A549 (cell line): ENCODE measurements around the gene RHNO1. TPM values are rescaled to one million over a fixed set of nuclear protein-coding genes. Genes with fewer than 3 reads are reported as not detected.

Experiments
- ATAC-seq, 2 experiments: fragments of 200-7000 bp in 1 of 2; fragments of >200 bp in 1 of 2; cut with Nextera tagmentation in 1 of 2; cut with Tn5 transposase in 1 of 2; 3 replicates each; pipeline versions ENCODE4 v1.8.0 to v1.9.1; 2018 to 2020; ENCODE audit warnings: mild to moderate bottlenecking in 1 of 2, moderate library complexity in 1 of 2
- CTCF ChIA-PET: fragments of 300-600 bp; sonication (Branson Sonifier 250); formaldehyde crosslinking; extraction: SDS; loops from one replicate; lab custom pipeline; 2021; ENCODE audit warnings: antibody characterized with exemption, inconsistent platforms; lab: Yijun Ruan, JAX
- POLR2A ChIA-PET: fragments of 350-600 bp; formaldehyde crosslinking; extraction: SDS; loops from one replicate; lab custom pipeline; 2021; ENCODE audit warnings: antibody characterized with exemption, inconsistent platforms; lab: Yijun Ruan, JAX
- DNase-seq, 2 experiments: peaks; one replicate each; pipeline versions ENCODE4 v3.0.0 to v3.0.0-alpha.2; 2011 to 2016; ENCODE audit warnings: low read depth in 1 of 2, low spot score in 1 of 2
- FAIRE-seq: peaks from 2 replicates; lab custom pipeline; 2011; peaks lifted over from hg19 to GRCh38; lab: Jason Lieb, UNC
- H3K27ac ChIP-seq, 2 experiments: fragments of >200 bp; sonication (Bioruptor Twin); formaldehyde crosslinking; 3 replicates each; pipeline ENCODE4 v1.5.1; 2016 to 2017
- H3K4me1 ChIP-seq: fragments of >200 bp; sonication (Bioruptor Twin); formaldehyde crosslinking; 3 replicates; pipeline ENCODE4 v1.6.1; 2016
- H3K4me2 ChIP-seq: fragments of >200 bp; sonication (Bioruptor Twin); formaldehyde crosslinking; 3 replicates; pipeline ENCODE4 v1.6.1; 2016
- H3K4me3 ChIP-seq: fragments of >200 bp; sonication (Bioruptor Twin); formaldehyde crosslinking; 3 replicates; pipeline ENCODE4 v1.5.1; 2016
- H3K9me3 ChIP-seq: fragments of >200 bp; sonication (Bioruptor Twin); formaldehyde crosslinking; 3 replicates; pipeline ENCODE4 v1.6.1; 2016
- EP300 ChIP-seq, 2 experiments: fragments of >200 bp; sonication (Bioruptor Twin); formaldehyde crosslinking; IDR thresholded peaks; 2 replicates in 1 of 2; 3 replicates in 1 of 2; pipeline ENCODE4 v1.6.1; 2016 to 2017
- FOSB ChIP-seq: fragments of 250-450 bp; sonication (Bioruptor Pico); IDR thresholded peaks from 2 replicates; pipeline ENCODE4 v1.5.0; 2020; ENCODE audit warnings: mild to moderate bottlenecking, moderate library complexity
- FOXS1 ChIP-seq: fragments of 250-450 bp; sonication (Bioruptor Pico); IDR thresholded peaks from 2 replicates; pipeline ENCODE4 v1.5.0; 2020; ENCODE audit warnings: mild to moderate bottlenecking, moderate library complexity
- GATA3 ChIP-seq: IDR thresholded peaks from 2 replicates; pipeline ENCODE4 v1.6.1; 2012; ENCODE audit warnings: borderline replicate concordance
- HDAC2 ChIP-seq: fragments of 200-600 bp; sonication (generic); IDR thresholded peaks from 2 replicates; pipeline ENCODE4 v1.6.1; 2016
- HEYL ChIP-seq: fragments of 250-450 bp; sonication (Bioruptor Pico); IDR thresholded peaks from 2 replicates; pipeline ENCODE4 v1.8.0; 2021; ENCODE audit warnings: mild to moderate bottlenecking, moderate library complexity
- HOXA7 ChIP-seq: fragments of 250-450 bp; sonication (Bioruptor Pico); IDR thresholded peaks from 2 replicates; pipeline ENCODE4 v1.5.0; 2020; ENCODE audit warnings: mild to moderate bottlenecking, moderate library complexity
- JUN ChIP-seq, 2 experiments: fragments of >200 bp; sonication (Bioruptor Twin); formaldehyde crosslinking; IDR thresholded peaks; 2 replicates in 1 of 2; 3 replicates in 1 of 2; pipeline ENCODE4 v1.6.1; 2016 to 2017
- KDM1A ChIP-seq: fragments of 200-600 bp; sonication (generic); IDR thresholded peaks from 2 replicates; pipeline ENCODE4 v1.6.1; 2016; ENCODE audit warnings: low read depth, mild to moderate bottlenecking
- KDM5A ChIP-seq: fragments of 200-600 bp; sonication (generic); IDR thresholded peaks from 2 replicates; pipeline ENCODE4 v1.6.1; 2016; ENCODE audit warnings: antibody characterized with exemption, mild to moderate bottlenecking
- PHF8 ChIP-seq: fragments of 200-600 bp; sonication (generic); IDR thresholded peaks from 2 replicates; pipeline ENCODE4 v1.6.1; 2016; ENCODE audit warnings: low read depth, mild to moderate bottlenecking, antibody characterized with exemption, moderate library complexity, borderline replicate concordance
- POLR2A ChIP-seq: IDR thresholded peaks from 2 replicates; pipeline ENCODE4 v1.6.1; 2012; ENCODE audit warnings: mild to moderate bottlenecking, low read length
- TFCP2L1 ChIP-seq: fragments of 250-450 bp; sonication (Bioruptor Pico); IDR thresholded peaks from 2 replicates; pipeline ENCODE4 v1.5.0; 2021; ENCODE audit warnings: mild to moderate bottlenecking
- TP53 ChIP-seq: fragments of 250-450 bp; sonication (Bioruptor Pico); IDR thresholded peaks from 2 replicates; pipeline ENCODE4 v1.5.0; 2021; ENCODE audit warnings: mild to moderate bottlenecking, moderate library complexity
- ZFP36 ChIP-seq: fragments of 450-650 bp; IDR thresholded peaks from 2 replicates; pipeline ENCODE4 v1.6.1; 2014; ENCODE audit warnings: borderline replicate concordance; ENCODE audit not compliant: partially characterized antibody
- WGBS: methylation state at CpG from one replicate; pipeline ENCODE4 v1.1.6; 2017; ENCODE audit errors: missing lambda C conversion rate; 5-methylcytosine and 5-hydroxymethylcytosine counted together
- polyA plus RNA-seq, 4 experiments: library from polyadenylated mRNA; depleted of rRNA in 3 of 4; stranded (reverse); fragments of >200 nt; fragmentation: RNase III in 1 of 4; extraction: RNeasy Plus Mini Kit Qiagen cat#74134 plus additional on column Dnase treatment in 1 of 4; gene quantifications; 2 replicates in 3 of 4; 3 replicates in 1 of 4; pipeline ENCODE4 v1.2.3, GENCODE V29; 2011 to 2017
- TF ChIP-seq, protein P1 (sequence below): IDR thresholded peaks from 2 replicates; pipeline ENCODE4 v1.6.1; 2012
- TF ChIP-seq, protein P2 (sequence below): fragments of >200 bp; sonication (Bioruptor Twin); formaldehyde crosslinking; IDR thresholded peaks from 3 replicates; pipeline ENCODE4 v1.6.1; 2016
- TF ChIP-seq, protein P3 (sequence below): fragments of 150-350 bp; IDR thresholded peaks from 2 replicates; pipeline ENCODE4 v1.6.1; 2014; ENCODE audit warnings: low read depth, mild to moderate bottlenecking, low read length
- TF ChIP-seq, protein P4 (sequence below): IDR thresholded peaks from 2 replicates; pipeline ENCODE4 v1.6.1; 2012; ENCODE audit warnings: low read depth, borderline replicate concordance

RHNO1 gene
- polyA plus RNA-seq, 2 of the 4 experiments (the other 2 are of a cell fraction) = 35.7 to 85.9 TPM

DNA sequence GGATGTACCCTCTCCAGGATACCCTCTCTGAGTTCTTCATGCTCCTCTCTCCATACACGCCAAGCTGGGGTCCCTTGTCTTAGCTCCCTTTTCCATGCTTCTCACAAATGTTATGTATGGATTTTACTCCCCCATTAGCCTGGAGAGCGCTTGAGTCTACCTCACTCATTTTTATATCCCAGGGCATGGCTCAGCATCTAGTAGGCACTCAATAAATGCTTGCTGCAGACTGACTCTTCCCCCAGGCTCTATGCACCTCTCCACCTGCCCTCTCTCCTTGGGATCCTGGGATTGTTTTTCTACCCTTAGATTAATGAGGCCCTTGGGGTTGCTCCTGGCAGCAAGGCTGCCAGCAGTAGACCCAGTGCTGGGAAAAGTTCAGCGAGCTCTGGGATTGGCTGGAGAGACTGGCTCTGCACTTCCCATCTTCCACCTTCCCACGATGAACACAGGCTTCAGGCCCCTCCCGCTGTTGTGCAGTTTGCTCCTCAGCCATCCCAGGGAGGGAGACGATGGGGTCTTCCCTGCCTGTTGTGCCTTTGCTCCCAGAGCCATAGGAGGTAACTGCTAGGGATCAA lies 44.4 kb upstream of the RHNO1 start:
- Histone ChIP-seq H3K27ac (no peak overlapping the region), H3K9me3 (no peaks in the 10 kb centered on the region), H3K4me2 (no peak overlapping the region), H3K4me3 (no peak overlapping the region), H3K4me1 (no peaks in the 10 kb centered on the region)
- TF ChIP-seq FOXS1 (no peak), PHF8 (no peak), HOXA7 (CRISPR knock-in tag) (no peak)
- ChIA-PET CTCF (interaction anchor here (1.7 to 3.1 kb wide), 3 partner anchors 19 to 201 kb away, joined by 3 to 12 read pairs (median 6); no protein-coding TSS in a partner anchor), POLR2A (no interaction called here)
- DNase-seq (no peak), FAIRE-seq (no peak), ATAC-seq (no peak)
- 86% methylated on average over 6 of the region's 6 CpGs for WGBS

DNA sequence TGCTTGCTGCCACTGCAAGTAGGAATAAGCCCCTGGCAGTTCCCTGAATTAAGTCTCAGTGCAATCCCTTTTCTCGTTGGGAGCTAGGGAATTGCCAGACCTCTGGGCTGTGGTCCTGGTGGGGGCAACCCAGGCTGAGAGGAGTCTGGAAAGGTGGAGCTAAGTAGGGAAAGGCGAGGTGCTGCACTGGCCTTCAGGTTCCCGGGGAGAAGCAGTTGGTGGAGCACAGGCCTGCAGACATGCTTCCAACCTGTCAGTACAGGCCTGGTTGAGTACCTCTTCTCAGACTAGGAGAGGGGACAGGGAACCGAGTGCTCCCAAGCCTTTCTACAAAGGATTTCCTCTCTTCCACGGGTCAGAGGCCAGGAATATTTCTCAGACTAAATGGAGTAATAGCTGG lies 43.7 kb upstream of the RHNO1 start:
- no peak overlapping the region for H3K4me3 ChIP-seq
- no peak for TF ChIP-seq ZFP36
- TF ChIP-seq, protein P1, sequence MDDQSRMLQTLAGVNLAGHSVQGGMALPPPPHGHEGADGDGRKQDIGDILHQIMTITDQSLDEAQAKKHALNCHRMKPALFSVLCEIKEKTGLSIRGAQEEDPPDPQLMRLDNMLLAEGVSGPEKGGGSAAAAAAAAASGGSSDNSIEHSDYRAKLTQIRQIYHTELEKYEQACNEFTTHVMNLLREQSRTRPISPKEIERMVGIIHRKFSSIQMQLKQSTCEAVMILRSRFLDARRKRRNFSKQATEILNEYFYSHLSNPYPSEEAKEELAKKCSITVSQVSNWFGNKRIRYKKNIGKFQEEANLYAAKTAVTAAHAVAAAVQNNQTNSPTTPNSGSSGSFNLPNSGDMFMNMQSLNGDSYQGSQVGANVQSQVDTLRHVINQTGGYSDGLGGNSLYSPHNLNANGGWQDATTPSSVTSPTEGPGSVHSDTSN = no peak
- TF ChIP-seq EP300 (IDR thresholded peaks at IDR 0.05) = no peak
- TF ChIP-seq TP53 (CRISPR knock-in tag) = no peak
- TF ChIP-seq POLR2A = no peak
- TF ChIP-seq TFCP2L1 (CRISPR knock-in tag) = no peak
- TF ChIP-seq, protein P2, sequence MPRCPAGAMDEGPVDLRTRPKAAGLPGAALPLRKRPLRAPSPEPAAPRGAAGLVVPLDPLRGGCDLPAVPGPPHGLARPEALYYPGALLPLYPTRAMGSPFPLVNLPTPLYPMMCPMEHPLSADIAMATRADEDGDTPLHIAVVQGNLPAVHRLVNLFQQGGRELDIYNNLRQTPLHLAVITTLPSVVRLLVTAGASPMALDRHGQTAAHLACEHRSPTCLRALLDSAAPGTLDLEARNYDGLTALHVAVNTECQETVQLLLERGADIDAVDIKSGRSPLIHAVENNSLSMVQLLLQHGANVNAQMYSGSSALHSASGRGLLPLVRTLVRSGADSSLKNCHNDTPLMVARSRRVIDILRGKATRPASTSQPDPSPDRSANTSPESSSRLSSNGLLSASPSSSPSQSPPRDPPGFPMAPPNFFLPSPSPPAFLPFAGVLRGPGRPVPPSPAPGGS = no peak
- TF ChIP-seq FOSB (CRISPR knock-in tag) = no peak
- no peak for TF ChIP-seq HEYL
- TF ChIP-seq KDM5A = no peak
- no peak for TF ChIP-seq JUN (IDR thresholded peaks at IDR 0.05)
- TF ChIP-seq, protein P3, sequence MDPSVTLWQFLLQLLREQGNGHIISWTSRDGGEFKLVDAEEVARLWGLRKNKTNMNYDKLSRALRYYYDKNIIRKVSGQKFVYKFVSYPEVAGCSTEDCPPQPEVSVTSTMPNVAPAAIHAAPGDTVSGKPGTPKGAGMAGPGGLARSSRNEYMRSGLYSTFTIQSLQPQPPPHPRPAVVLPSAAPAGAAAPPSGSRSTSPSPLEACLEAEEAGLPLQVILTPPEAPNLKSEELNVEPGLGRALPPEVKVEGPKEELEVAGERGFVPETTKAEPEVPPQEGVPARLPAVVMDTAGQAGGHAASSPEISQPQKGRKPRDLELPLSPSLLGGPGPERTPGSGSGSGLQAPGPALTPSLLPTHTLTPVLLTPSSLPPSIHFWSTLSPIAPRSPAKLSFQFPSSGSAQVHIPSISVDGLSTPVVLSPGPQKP = no peak
- WGBS = 71% methylated on average over 5 of the region's 5 CpGs
- ChIA-PET POLR2A (no interaction called here), CTCF (interaction anchor here (1.0 to 3.1 kb wide), 5 partner anchors 11 to 201 kb away, joined by 3 to 12 read pairs (median 3); no protein-coding TSS in a partner anchor)
- no peaks in the 10 kb centered on the region for H3K9me3 ChIP-seq
- no peak overlapping the region for H3K27ac ChIP-seq
- DNase-seq (no peak), ATAC-seq (peak; percentile 16 to 33; a peak in 1 of 6 replicates), FAIRE-seq (no peak)
- H3K4me2 ChIP-seq = no peak overlapping the region
- H3K4me1 ChIP-seq = no peaks in the 10 kb centered on the region

DNA sequence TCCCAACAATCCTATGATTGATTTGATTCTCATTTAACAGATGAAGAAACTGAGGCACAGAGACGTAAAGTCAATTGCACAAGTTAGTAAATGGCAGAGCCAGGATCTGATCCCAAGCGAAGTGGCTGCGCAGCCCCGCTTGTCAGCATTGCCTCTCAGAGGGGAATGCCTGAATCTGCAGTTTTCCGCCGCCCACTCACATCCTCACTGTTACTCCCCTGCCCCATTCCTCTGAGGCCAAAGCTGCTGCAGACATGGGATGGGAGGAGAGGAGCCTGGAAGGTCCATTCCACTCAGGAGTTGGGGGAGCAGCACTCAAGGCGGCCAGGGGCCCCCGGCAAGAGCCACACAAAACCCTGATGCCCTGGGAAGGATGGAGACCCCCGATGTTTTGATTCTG lies 43.2 kb upstream of the RHNO1 start:
- POLR2A ChIA-PET = no interaction called here
- Histone ChIP-seq H3K4me2 (no peak overlapping the region), H3K9me3 (no peaks in the 10 kb centered on the region), H3K27ac (no peak overlapping the region), H3K4me1 (no peaks in the 10 kb centered on the region)
- DNase-seq (no peak), FAIRE-seq (no peak), ATAC-seq (no peak)
- WGBS = 79% methylated on average over 9 of the region's 9 CpGs
- TF ChIP-seq HDAC2 = no peak
- no peak for TF ChIP-seq TFCP2L1 (CRISPR knock-in tag)
- TF ChIP-seq, protein P4, sequence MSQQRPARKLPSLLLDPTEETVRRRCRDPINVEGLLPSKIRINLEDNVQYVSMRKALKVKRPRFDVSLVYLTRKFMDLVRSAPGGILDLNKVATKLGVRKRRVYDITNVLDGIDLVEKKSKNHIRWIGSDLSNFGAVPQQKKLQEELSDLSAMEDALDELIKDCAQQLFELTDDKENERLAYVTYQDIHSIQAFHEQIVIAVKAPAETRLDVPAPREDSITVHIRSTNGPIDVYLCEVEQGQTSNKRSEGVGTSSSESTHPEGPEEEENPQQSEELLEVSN = no peak
- no peak for TF ChIP-seq KDM1A
- TF ChIP-seq, protein P1 = no peak
- no peak for TF ChIP-seq GATA3
- TF ChIP-seq, all 56 proteins: peak for 0
- H3K4me3 ChIP-seq = no peak overlapping the region
- CTCF ChIA-PET = interaction anchor here (1.0 to 3.1 kb wide), 5 partner anchors 11 to 200 kb away, joined by 3 to 12 read pairs (median 3); no protein-coding TSS in a partner anchor
